Hepatocyte (in vitro differentiated cells): ENCODE measurements around the gene OR6M1. TPM values are rescaled to one million over a fixed set of nuclear protein-coding genes. Genes with fewer than 3 reads are reported as not detected.

Source experiments
- DNase-seq: peaks from one replicate; pipeline ENCODE4 v3.0.0-alpha.2; 2016; ENCODE audit warnings: low spot score
- H2AFZ ChIP-seq: fragments of 200-600 bp; sonication (generic); 2 replicates; pipeline ENCODE4 v1.6.0; 2016; ENCODE audit warnings: antibody characterized with exemption, mild to moderate bottlenecking
- H3K27ac ChIP-seq: fragments of 200-600 bp; sonication (generic); 2 replicates; pipeline ENCODE4 v1.5.1; 2016; ENCODE audit warnings: mild to moderate bottlenecking
- H3K27me3 ChIP-seq: fragments of 200-600 bp; sonication (generic); 2 replicates; pipeline ENCODE4 v1.6.1; 2016
- H3K36me3 ChIP-seq: fragments of 200-600 bp; sonication (generic); replicated peaks from 2 replicates; pipeline ENCODE4 v1.5.1; 2016; ENCODE audit warnings: low read depth; ENCODE audit not compliant: insufficient read depth
- H3K4me1 ChIP-seq: fragments of 200-600 bp; sonication (generic); 2 replicates; pipeline ENCODE4 v1.5.1; 2016; ENCODE audit warnings: mild to moderate bottlenecking, moderate library complexity; ENCODE audit not compliant: insufficient read depth
- H3K4me2 ChIP-seq: fragments of 200-600 bp; sonication (generic); 2 replicates; pipeline ENCODE4 v1.6.0; 2016
- H3K4me3 ChIP-seq: fragments of 200-600 bp; sonication (generic); 2 replicates; pipeline ENCODE4 v1.5.1; 2016; ENCODE audit warnings: mild to moderate bottlenecking
- H3K79me2 ChIP-seq: fragments of 200-600 bp; sonication (generic); 2 replicates; pipeline ENCODE4 v1.6.0; 2017; ENCODE audit warnings: mild to moderate bottlenecking
- H3K9me2 ChIP-seq: fragments of 200-600 bp; sonication (generic); replicated peaks from 2 replicates; pipeline ENCODE4 v1.6.0; 2017; ENCODE audit warnings: mild to moderate bottlenecking; ENCODE audit not compliant: insufficient read depth
- H3K9me3 ChIP-seq: fragments of 200-600 bp; sonication (generic); 2 replicates; pipeline ENCODE4 v1.5.1; 2016; ENCODE audit warnings: low read depth, mild to moderate bottlenecking
- H4K20me1 ChIP-seq: fragments of 200-600 bp; sonication (generic); 2 replicates; pipeline ENCODE4 v1.6.0; 2016; ENCODE audit warnings: mild to moderate bottlenecking; ENCODE audit not compliant: insufficient read depth, poor library complexity, severe bottlenecking
- EZH2 ChIP-seq: fragments of 200-600 bp; sonication (generic); IDR thresholded peaks from 2 replicates; pipeline ENCODE4 v1.6.1; 2016; ENCODE audit warnings: antibody characterized with exemption, mild to moderate bottlenecking, borderline replicate concordance
- EZH2phosphoT487 ChIP-seq: fragments of 200-600 bp; sonication (generic); IDR thresholded peaks from one replicate; pipeline ENCODE4 v1.6.1; 2018; ENCODE audit warnings: antibody characterized with exemption, mild to moderate bottlenecking, low read depth, moderate library complexity; ENCODE audit not compliant: unreplicated experiment, severe bottlenecking
- WGBS: methylation state at CpG from one replicate; pipeline ENCODE4 v1.1.6; 2016; ENCODE audit warnings: low lambda C conversion rate; ENCODE audit errors: missing lambda C conversion rate; 5-methylcytosine and 5-hydroxymethylcytosine counted together
- polyA plus RNA-seq: library from polyadenylated mRNA; unstranded; fragments of >200 nt; fragmentation: Nextera tagmentation; extraction: Ambion mirVana; gene quantifications from 2 replicates; pipeline ENCODE4 v1.2.1, GENCODE V29; 2016
- total RNA-seq: library from RNA; depleted of rRNA; stranded (reverse); fragments of >200 nt; gene quantifications from 2 replicates; pipeline ENCODE4 v1.2.3, GENCODE V29; 2014
- TF ChIP-seq, protein P1 (sequence below): fragments of 200-600 bp; sonication (generic); IDR thresholded peaks from 2 replicates; pipeline ENCODE4 v1.5.1; 2016; ENCODE audit warnings: antibody characterized with exemption, mild to moderate bottlenecking; ENCODE audit not compliant: poor library complexity

The OR6M1 gene
- total and polyA plus RNA-seq, 2 experiments from 2014 or later: not detected

GRCh38 chr11:123815122-123815521 lies 9.0 kb upstream of the OR6M1 start:
- Histone ChIP-seq H3K27me3 (no peaks in the 10 kb centered on the region), H2AFZ (no peak overlapping the region), H4K20me1 (no peaks in the 10 kb centered on the region), H3K4me2 (no peak overlapping the region), H3K36me3 (no peaks in the 10 kb centered on the region), H3K4me1 (no peaks in the 10 kb centered on the region), H3K4me3 (no peak overlapping the region), H3K27ac (no peak overlapping the region), H3K9me3 (no peaks in the 10 kb centered on the region), H3K79me2 (no peaks in the 10 kb centered on the region), H3K9me2 (no peaks in the 10 kb centered on the region)
- TF ChIP-seq EZH2phosphoT487 (no peak), EZH2 (no peak)
- TF ChIP-seq, protein P1, sequence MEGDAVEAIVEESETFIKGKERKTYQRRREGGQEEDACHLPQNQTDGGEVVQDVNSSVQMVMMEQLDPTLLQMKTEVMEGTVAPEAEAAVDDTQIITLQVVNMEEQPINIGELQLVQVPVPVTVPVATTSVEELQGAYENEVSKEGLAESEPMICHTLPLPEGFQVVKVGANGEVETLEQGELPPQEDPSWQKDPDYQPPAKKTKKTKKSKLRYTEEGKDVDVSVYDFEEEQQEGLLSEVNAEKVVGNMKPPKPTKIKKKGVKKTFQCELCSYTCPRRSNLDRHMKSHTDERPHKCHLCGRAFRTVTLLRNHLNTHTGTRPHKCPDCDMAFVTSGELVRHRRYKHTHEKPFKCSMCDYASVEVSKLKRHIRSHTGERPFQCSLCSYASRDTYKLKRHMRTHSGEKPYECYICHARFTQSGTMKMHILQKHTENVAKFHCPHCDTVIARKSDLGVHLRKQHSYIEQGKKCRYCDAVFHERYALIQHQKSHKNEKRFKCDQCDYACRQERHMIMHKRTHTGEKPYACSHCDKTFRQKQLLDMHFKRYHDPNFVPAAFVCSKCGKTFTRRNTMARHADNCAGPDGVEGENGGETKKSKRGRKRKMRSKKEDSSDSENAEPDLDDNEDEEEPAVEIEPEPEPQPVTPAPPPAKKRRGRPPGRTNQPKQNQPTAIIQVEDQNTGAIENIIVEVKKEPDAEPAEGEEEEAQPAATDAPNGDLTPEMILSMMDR: no peak
- DNase-seq: no peak
- WGBS: 92% methylated on average over 5 of the region's 5 CpGs

- H3K27ac ChIP-seq: no peak overlapping the region
- TF ChIP-seq EZH2 (no peak), EZH2phosphoT487 (no peak)
- TF ChIP-seq, protein P1: no peak
- no peaks in the 10 kb centered on the region for H3K79me2 ChIP-seq
These were observed 4.4 kb downstream of the OR6M1 start for GRCh38 chr11:123801765-123802164.

DNA sequence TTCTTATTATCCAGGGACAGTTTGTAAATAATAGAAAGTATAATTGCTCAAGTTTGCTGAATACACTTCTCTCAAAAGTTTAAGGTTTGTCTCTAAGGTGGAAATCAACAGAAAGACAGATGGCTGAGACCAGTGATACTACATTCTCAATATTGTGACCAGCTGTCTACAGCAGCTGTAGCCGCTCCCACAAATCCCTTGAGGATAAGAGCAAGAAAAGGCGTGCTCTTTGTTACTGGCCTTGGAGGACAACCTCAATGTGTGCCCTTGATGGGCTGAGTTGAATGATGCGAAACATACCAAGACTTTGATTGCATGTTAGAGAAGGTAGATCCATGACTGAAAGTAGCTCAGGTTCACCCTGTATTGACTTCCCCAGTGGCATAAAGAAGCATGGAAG lies 6.1 kb downstream of the OR6M1 start:
- H4K20me1 ChIP-seq: no peaks in the 10 kb centered on the region
- DNase-seq: no peak

More at GRCh38 chr11:123801765-123802164, 4.4 kb downstream of the OR6M1 start:
- H2AFZ ChIP-seq: no peak overlapping the region
- peaks cover 7% of the 10 kb centered on the region for H3K4me1 ChIP-seq
- H3K27me3 ChIP-seq: no peaks in the 10 kb centered on the region
- H3K9me3 ChIP-seq: no peaks in the 10 kb centered on the region
- no peak for DNase-seq
- no peaks in the 10 kb centered on the region for H3K9me2 ChIP-seq
- 0% methylated on average over 1 of the region's 1 CpG for WGBS
- H3K36me3 ChIP-seq: no peaks in the 10 kb centered on the region
- no peak overlapping the region for H3K4me2 ChIP-seq
- no peak overlapping the region for H3K4me3 ChIP-seq
- H4K20me1 ChIP-seq: no peaks in the 10 kb centered on the region

More for the DNA sequence above, 6.1 kb downstream of the OR6M1 start:
- Histone ChIP-seq H2AFZ (no peak overlapping the region), H3K9me2 (no peaks in the 10 kb centered on the region), H3K27ac (no peak overlapping the region), H3K36me3 (no peaks in the 10 kb centered on the region), H3K27me3 (no peaks in the 10 kb centered on the region), H3K79me2 (no peaks in the 10 kb centered on the region), H3K4me1 (peaks cover 7% of the 10 kb centered on the region), H3K4me3 (no peak overlapping the region), H3K4me2 (no peak overlapping the region), H3K9me3 (no peaks in the 10 kb centered on the region)
- 93% methylated on average over 3 of the region's 3 CpGs for WGBS
- no peak for TF ChIP-seq EZH2phosphoT487
- no peak for TF ChIP-seq EZH2
- TF ChIP-seq, protein P1: no peak
